AG09309 (cell line): ENCODE data around the gene AFF3.
"Not testable (repeated sequence)": the region's sequence is repeated elsewhere in the genome, so short reads cannot be mapped to it uniquely, and the experiment has no call there.

Source experiments
- DNase-seq: peaks from one replicate; pipeline ENCODE4 v3.0.0-alpha.2; 2010; ENCODE audit warnings: low read depth
- H3K4me3 ChIP-seq: 2 replicates; pipeline ENCODE4 v1.5.1; 2011; ENCODE audit warnings: mild to moderate bottlenecking, low read depth, low read length, moderate library complexity; ENCODE audit not compliant: control insufficient read depth
- TF ChIP-seq, protein P1 (sequence below): IDR thresholded peaks from 2 replicates; pipeline ENCODE4 v1.5.1; 2011; ENCODE audit warnings: mild to moderate bottlenecking, low read depth, low read length, inconsistent platforms; ENCODE audit not compliant: insufficient read depth, control insufficient read depth; ENCODE audit errors: missing control alignments

Gene AFF3

DNA sequence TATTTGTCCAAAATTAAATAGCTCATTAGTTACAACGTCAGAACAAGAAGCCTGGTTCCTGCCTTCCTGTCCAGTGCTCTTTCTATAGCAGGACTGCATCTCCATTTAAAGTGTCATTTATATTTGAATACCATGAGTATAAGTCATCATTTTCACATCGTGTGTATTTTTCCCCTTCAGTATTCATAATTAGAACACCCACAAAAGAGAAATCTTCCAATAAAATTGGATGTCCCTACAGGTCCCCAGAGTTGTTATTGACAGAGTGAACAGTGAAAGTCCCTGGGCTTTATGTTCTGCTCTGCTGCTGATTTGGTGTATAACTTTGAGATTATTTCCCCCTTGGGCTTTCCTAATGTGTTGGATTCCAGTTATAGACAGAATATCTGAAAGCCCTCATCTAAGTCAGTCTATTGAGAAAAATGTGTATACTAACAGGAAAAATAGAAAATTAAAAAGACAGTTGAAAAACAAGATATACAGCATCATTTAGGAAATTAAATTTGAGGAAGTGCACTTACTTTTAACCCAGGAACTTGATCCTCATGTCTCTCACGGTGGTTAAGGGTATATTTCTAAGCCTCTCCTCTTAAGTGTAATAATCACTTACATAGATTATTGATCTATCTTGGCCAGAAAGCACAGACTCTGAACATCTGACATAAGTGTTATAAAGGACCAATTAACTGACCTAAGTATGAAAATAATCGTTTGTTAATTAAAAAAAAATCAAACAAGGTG is 637.4 kb downstream of the AFF3 start:
- no peak overlapping the region for H3K4me3 ChIP-seq
- TF ChIP-seq, protein P1, sequence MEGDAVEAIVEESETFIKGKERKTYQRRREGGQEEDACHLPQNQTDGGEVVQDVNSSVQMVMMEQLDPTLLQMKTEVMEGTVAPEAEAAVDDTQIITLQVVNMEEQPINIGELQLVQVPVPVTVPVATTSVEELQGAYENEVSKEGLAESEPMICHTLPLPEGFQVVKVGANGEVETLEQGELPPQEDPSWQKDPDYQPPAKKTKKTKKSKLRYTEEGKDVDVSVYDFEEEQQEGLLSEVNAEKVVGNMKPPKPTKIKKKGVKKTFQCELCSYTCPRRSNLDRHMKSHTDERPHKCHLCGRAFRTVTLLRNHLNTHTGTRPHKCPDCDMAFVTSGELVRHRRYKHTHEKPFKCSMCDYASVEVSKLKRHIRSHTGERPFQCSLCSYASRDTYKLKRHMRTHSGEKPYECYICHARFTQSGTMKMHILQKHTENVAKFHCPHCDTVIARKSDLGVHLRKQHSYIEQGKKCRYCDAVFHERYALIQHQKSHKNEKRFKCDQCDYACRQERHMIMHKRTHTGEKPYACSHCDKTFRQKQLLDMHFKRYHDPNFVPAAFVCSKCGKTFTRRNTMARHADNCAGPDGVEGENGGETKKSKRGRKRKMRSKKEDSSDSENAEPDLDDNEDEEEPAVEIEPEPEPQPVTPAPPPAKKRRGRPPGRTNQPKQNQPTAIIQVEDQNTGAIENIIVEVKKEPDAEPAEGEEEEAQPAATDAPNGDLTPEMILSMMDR: no peak
- no peak for DNase-seq

DNA sequence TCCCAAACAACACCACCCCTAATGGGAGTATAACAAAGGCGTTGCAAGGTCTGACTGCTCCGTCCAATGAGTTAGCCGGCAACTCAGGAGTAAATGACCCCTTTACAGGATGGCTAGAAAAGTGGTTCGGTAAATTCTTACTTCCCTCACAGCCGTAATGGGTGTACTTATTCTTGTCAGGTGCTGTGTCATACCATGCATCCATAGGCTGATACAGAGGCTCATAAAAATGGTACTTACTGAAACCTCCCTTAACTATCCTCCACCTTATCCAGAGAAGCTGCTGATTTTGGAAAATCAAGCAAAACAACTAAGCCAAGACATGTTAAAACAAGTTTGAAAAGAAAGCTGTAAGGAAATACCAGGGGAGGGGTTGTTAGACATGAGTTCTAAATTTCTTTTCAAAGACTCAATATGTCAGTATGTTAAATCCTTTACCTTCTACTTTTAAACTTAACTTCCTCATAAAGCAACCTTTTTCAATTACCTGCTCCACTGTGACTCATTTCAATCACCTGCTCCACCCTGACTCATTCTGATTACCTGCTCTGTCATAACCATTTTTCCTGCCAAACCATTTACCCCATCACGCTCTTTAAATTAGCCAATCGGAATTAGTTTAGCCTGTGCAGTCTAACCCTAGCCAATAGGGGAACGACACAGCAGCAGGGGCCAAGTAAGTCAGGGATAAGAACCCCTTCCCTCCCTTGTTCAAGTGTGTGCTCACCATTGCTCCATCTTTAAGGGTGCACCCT is 638.6 kb downstream of the AFF3 start:
- not testable (repeated sequence) for H3K4me3 ChIP-seq, DNase-seq

DNA sequence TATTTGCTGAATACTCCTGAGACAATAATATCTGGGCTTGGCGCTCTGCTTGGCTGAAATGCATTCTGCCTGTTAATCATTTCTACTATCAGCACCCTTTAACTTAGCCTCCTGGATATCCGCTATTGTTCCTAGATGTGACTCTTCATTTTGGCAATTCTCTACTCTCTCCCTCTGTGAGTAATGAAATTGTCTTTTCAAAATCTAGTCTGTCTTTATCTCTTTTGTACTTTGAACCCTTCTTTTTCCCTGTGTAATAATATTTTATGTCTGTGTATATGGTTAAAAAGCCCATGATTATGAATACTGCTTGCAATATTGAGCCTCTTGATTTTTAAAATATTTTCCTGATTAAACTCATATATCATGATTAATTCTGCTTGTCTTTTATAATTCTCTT is 646.4 kb downstream of the AFF3 start:
- no peak for DNase-seq
- H3K4me3 ChIP-seq: no peak overlapping the region
- TF ChIP-seq, protein P1: no peak
